Chondrocyte (in vitro differentiated cells): ENCODE results near the gene GASK1A. TPM values are rescaled to one million over a fixed set of nuclear protein-coding genes. Genes with fewer than 3 reads are reported as not detected.

Experiments used
- DNase-seq: peaks from one replicate; pipeline ENCODE4 v3.0.0; 2021; ENCODE audit warnings: mixed read lengths, low spot score
- H3K27ac Mint-ChIP-seq: one replicate; pipeline ENCODE4 v1.8.0; 2021; ENCODE audit warnings: mild to moderate bottlenecking, moderate library complexity, mixed read lengths; ENCODE audit not compliant: unreplicated experiment
- H3K27me3 Mint-ChIP-seq: 2 replicates; pipeline ENCODE4 v1.8.0; 2021; ENCODE audit warnings: low read depth, mixed read lengths
- H3K36me3 Mint-ChIP-seq: 2 replicates; pipeline ENCODE4 v1.8.0; 2021; ENCODE audit warnings: low read depth, mixed read lengths
- H3K4me1 Mint-ChIP-seq: 2 replicates; pipeline ENCODE4 v1.8.0; 2021; ENCODE audit warnings: low read depth, mild to moderate bottlenecking, mixed read lengths
- H3K4me3 Mint-ChIP-seq: one replicate; pipeline ENCODE4 v1.8.0; 2021; ENCODE audit warnings: mild to moderate bottlenecking, moderate library complexity, mixed read lengths; ENCODE audit not compliant: unreplicated experiment
- H3K9me3 Mint-ChIP-seq: 2 replicates; pipeline ENCODE4 v1.8.0; 2021; ENCODE audit warnings: low read depth, mixed read lengths
- total RNA-seq: library from RNA; stranded (reverse); gene quantifications from 3 replicates; pipeline ENCODE4 v1.2.1, GENCODE V29; 2021
- TF ChIP-seq, protein P1 (sequence below): fragments of 200-600 bp; sonication (generic); IDR thresholded peaks from 2 replicates; pipeline ENCODE4 v1.5.0; 2021; ENCODE audit warnings: antibody characterized with exemption, mild to moderate bottlenecking, moderate library complexity

GASK1A gene
- total RNA-seq, 1 donor from 2014 or later, result 0.17 TPM

- Mint-ChIP-seq H3K4me1 (no peaks in the 10 kb centered on the region), H3K9me3 (no peaks in the 10 kb centered on the region), H3K4me3 (no peak overlapping the region), H3K36me3 (no peaks in the 10 kb centered on the region), H3K27me3 (peaks cover 1% of the 10 kb centered on the region), H3K27ac (no peak overlapping the region)
- no peak for DNase-seq
- TF ChIP-seq, protein P1, sequence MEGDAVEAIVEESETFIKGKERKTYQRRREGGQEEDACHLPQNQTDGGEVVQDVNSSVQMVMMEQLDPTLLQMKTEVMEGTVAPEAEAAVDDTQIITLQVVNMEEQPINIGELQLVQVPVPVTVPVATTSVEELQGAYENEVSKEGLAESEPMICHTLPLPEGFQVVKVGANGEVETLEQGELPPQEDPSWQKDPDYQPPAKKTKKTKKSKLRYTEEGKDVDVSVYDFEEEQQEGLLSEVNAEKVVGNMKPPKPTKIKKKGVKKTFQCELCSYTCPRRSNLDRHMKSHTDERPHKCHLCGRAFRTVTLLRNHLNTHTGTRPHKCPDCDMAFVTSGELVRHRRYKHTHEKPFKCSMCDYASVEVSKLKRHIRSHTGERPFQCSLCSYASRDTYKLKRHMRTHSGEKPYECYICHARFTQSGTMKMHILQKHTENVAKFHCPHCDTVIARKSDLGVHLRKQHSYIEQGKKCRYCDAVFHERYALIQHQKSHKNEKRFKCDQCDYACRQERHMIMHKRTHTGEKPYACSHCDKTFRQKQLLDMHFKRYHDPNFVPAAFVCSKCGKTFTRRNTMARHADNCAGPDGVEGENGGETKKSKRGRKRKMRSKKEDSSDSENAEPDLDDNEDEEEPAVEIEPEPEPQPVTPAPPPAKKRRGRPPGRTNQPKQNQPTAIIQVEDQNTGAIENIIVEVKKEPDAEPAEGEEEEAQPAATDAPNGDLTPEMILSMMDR, result no peak
These were observed 35.8 kb downstream of the GASK1A start for GRCh38 chr3:43014956-43015355.

DNA sequence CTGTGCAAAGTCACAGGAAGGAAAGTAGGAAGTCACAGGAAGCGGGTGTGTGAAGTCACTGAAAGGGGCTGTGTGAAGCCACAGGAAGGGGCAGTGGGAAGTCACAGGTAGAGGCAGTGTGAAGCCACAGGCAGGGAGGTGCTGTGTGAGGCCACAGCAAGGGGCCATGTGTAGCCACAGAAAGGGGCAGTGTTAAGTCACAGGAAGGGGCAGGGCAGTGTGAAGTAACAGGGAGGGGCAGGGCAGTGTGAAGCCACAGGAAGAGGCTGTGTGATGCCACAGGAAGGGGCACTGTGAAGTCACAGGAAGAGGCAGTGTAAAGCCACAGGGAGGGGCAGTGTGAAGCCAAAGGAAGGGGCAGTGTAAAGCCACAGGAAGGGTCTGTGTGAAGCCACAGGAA lies 36.5 kb downstream of the GASK1A start:
- Mint-ChIP-seq H3K27me3 (peaks cover under 1% of the 10 kb centered on the region), H3K9me3 (no peaks in the 10 kb centered on the region), H3K36me3 (no peaks in the 10 kb centered on the region), H3K4me3 (no peak overlapping the region), H3K4me1 (no peaks in the 10 kb centered on the region), H3K27ac (no peak overlapping the region)
- TF ChIP-seq, protein P1, result no peak
- no peak for DNase-seq

DNA sequence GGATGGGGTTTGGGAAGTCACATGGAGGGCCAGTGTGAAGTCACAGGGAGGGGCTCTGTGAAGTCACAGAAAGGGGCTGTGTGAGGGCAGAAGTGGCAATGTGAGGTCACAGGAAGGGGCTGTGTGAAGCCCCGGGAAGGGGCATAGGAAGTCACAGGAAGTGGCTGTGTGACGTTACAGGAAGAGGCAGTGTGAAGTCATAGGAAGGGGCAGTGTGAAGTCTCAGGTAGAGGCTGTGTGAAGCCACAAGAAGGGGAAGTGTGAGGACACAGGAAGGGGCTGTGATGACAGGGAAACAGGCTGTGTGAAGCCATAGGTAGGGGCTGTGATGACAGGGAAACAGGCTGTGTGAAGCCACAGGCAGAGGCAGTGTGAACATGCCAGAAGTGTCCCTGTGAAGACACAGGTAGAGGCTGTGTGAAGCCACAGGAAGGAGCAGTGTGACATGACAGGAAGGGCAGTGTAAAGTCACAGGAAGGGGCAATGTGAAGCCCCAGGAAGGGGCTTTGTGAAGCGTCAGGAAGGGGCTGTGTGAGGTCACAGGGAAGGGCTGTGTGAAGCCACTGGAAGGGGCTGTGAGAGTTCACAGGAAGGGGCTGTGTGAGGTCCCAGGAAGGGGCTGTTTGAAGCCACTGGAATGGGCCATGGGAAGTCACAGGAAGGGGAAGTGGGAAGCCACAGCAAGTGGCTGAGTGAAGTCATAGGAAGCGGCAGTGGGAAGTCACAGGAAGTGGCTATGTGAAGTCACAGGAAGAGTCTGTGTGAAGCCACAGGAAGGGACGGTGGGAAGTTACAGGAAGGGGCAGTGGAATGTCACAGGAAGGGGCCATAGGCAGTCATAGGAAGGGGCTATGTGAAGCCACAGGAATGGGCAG lies 37.1 kb downstream of the GASK1A start:
- DNase-seq, result no peak
- TF ChIP-seq, protein P1, result no peak
- Mint-ChIP-seq H3K36me3 (no peaks in the 10 kb centered on the region), H3K27ac (no peak overlapping the region), H3K27me3 (no peaks in the 10 kb centered on the region), H3K4me3 (no peak overlapping the region), H3K9me3 (no peaks in the 10 kb centered on the region), H3K4me1 (no peaks in the 10 kb centered on the region)

GRCh38 chr3:43017004-43017403 lies 37.9 kb downstream of the GASK1A start:
- Mint-ChIP-seq H3K36me3 (no peaks in the 10 kb centered on the region), H3K9me3 (no peaks in the 10 kb centered on the region), H3K4me3 (no peak overlapping the region)

GRCh38 chr3:43017593-43018195 lies 38.6 kb downstream of the GASK1A start:
- Mint-ChIP-seq H3K4me3 (no peak overlapping the region), H3K27ac (no peak overlapping the region), H3K36me3 (no peaks in the 10 kb centered on the region), H3K27me3 (no peaks in the 10 kb centered on the region), H3K4me1 (no peaks in the 10 kb centered on the region), H3K9me3 (no peaks in the 10 kb centered on the region)
- no peak for DNase-seq
- TF ChIP-seq, protein P1, result no peak

More at GRCh38 chr3:43017004-43017403, 37.9 kb downstream of the GASK1A start:
- no peak for DNase-seq
- Mint-ChIP-seq H3K4me1 (no peaks in the 10 kb centered on the region), H3K27ac (no peak overlapping the region), H3K27me3 (no peaks in the 10 kb centered on the region)
- TF ChIP-seq, protein P1, result no peak
